ENCODE data around the gene CCN2. TPM values are rescaled to one million over a fixed set of nuclear protein-coding genes. Genes with fewer than 3 reads are reported as not detected.

CCN2 gene
- total and polyA plus RNA-seq, 2 of the 8 experiments (the other 6 are each of a cell fraction or from before 2014, with no cell fraction given), result 25.0 to 107 TPM

DNA sequence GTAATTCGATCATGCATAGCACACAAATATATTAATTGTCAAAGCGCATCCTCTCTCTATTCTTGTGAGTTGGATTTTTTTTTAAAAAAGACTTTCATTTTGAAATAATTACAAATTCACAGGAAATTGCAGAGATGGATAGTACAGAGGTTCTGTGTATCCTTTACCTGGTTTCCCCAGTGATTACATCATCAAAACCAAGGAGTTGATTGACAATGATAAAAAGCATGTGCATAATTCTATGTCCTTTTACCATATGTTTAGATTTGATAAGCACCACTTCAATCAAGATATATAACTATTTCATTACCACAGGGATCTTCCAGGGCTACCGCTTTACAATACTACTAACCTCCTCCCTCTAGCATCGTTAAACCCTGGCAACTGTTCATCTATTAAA is 40.2 kb downstream of the CCN2 start:
- H4K20me1 ChIP-seq (replicated peaks in 1 of 2; ENCODE audit: control insufficient read depth in 1 of 2, insufficient read depth in 2 of 2, low read length in 2 of 2), result peaks cover 0 to 3% of the 10 kb centered on the region in 2 experiments
- H3K9me3 ChIP-seq (ENCODE audit: insufficient read depth in 2 of 2, low read depth in 1 of 2, low read length in 1 of 2), result peaks cover 3 to 8% of the 10 kb centered on the region in 2 experiments; a peak in 2 of 4 replicates
- no peak overlapping the region for H3K4ac ChIP-seq (replicated peaks; ENCODE audit: insufficient read length, low read depth, low read length)
- FAIRE-seq (no peak), DNase-seq (ENCODE audit: low read depth in 1 of 2, low spot score in 2 of 2) (no peak)
- H3K4me3 ChIP-seq (ENCODE audit: extremely low read depth in 1 of 4, insufficient read depth in 2 of 4, low read depth in 3 of 4, low read length in 4 of 4), result no peak overlapping the region
- no peak overlapping the region for H2AFZ ChIP-seq (ENCODE audit: low read length)
- no peaks in the 10 kb centered on the region for H3K27me3 ChIP-seq (replicated peaks in 1 of 4; ENCODE audit: control insufficient read depth in 3 of 4, extremely low read depth in 1 of 4, insufficient read depth in 3 of 4, low read length in 3 of 4)
- H2BK20ac ChIP-seq (ENCODE audit: low read length), result no peak overlapping the region
- no peak overlapping the region for H3K4me2 ChIP-seq (ENCODE audit: insufficient read depth in 1 of 2, low read depth in 2 of 2, low read length in 2 of 2)
- H3K23me2 ChIP-seq (ENCODE audit: low read depth, low read length), result no peaks in the 10 kb centered on the region
- H3K79me1 ChIP-seq (ENCODE audit: low read depth, low read length), result no peaks in the 10 kb centered on the region; the same call in 1 of the 2 replicates
- H4K5ac ChIP-seq (ENCODE audit: insufficient read length, low read depth, low read length), result no peak overlapping the region
- no peak overlapping the region for H4K8ac ChIP-seq (ENCODE audit: extremely low read depth, insufficient read depth, low read length)
- H3K56ac ChIP-seq (replicated peaks; ENCODE audit: insufficient read length, low read depth, low read length), result no peak overlapping the region
- no peak overlapping the region for H3K23ac ChIP-seq (ENCODE audit: insufficient read length)
- POLR2A ChIA-PET (ENCODE audit: partially characterized antibody), result interaction anchor here (0.8 to 1.4 kb wide), 4 partner anchors 10 to 41 kb away, joined by 3 to 4 read pairs (median 3); partner anchors contain the start of gene CCN2
- H2BK5ac ChIP-seq (ENCODE audit: low read depth, low read length), result no peak overlapping the region
- peaks cover 4 to 85% (median 60%) of the 10 kb centered on the region in 4 experiments; a peak in 7 of 8 replicates for H3K36me3 ChIP-seq (ENCODE audit: control insufficient read depth in 2 of 4, insufficient read depth in 4 of 4, low read length in 3 of 4)
- CTCF ChIA-PET (ENCODE audit: partially characterized antibody), result interaction anchor here (0.6 to 3.9 kb wide), 11 partner anchors 11 to 283 kb away, joined by 3 to 42 read pairs (median 5); partner anchors contain the start of gene MED23
- no peak overlapping the region for H2AK5ac ChIP-seq (ENCODE audit: low read depth, low read length)
- H2BK15ac ChIP-seq (ENCODE audit: low read length), result no peak overlapping the region
- H3K27ac ChIP-seq (ENCODE audit: low read depth, low read length), result no peak overlapping the region
- peaks cover 0 to 34% of the 10 kb centered on the region in 2 experiments; a peak in 2 of 4 replicates for H3K79me2 ChIP-seq (ENCODE audit: control insufficient read depth in 1 of 2, insufficient read depth in 2 of 2, low read length in 2 of 2)
- no peak overlapping the region for H3K18ac ChIP-seq (ENCODE audit: extremely low read depth, low read length)
- H2BK120ac ChIP-seq (replicated peaks; ENCODE audit: low read depth, low read length), result no peak overlapping the region
- H2BK12ac ChIP-seq (ENCODE audit: low read depth, low read length), result no peak overlapping the region
- H4K91ac ChIP-seq (replicated peaks; ENCODE audit: insufficient read length, low read length), result no peak overlapping the region
- no peak overlapping the region for H3K9ac ChIP-seq (replicated peaks in 1 of 4; ENCODE audit: extremely low read depth in 1 of 4, low read depth in 3 of 4, low read length in 3 of 4)
- H3K4me1 ChIP-seq (replicated peaks in 1 of 4; ENCODE audit: control insufficient read depth in 3 of 4, insufficient read depth in 4 of 4, low read length in 3 of 4), result peaks cover 0 to 8% (median 5%) of the 10 kb centered on the region in 4 experiments; a peak in 3 of 7 replicates
- no peak overlapping the region for H3K14ac ChIP-seq (ENCODE audit: insufficient read length)
- WGBS, 2 experiments (ENCODE audit: extremely low coverage in 1 of 2, insufficient coverage in 1 of 2, insufficient read length in 1 of 2, insufficient replicate concordance in 2 of 2, low coverage in 1 of 2, low lambda C conversion rate in 2 of 2, missing lambda C conversion rate in 1 of 2), result 88% methylated on average over 4 of the region's 4 CpGs; no CpG with 5 or more reads in 1 of the 2 experiments
- TF ChIP-seq HDAC2 (IDR thresholded peaks at IDR 0.05; ENCODE audit: borderline replicate concordance in 1 of 2, low read depth in 2 of 2, low read length in 2 of 2) (no peak), SP1 (IDR thresholded peaks at IDR 0.05; ENCODE audit: low read depth, low read length) (no peak), EZH2 (IDR thresholded peaks at IDR 0.05; ENCODE audit: low read depth, low read length, severe bottlenecking) (no peak), CHD1 (IDR thresholded peaks at IDR 0.05; ENCODE audit: low read depth, low read length) (no peak), SP2 (IDR thresholded peaks at IDR 0.05; ENCODE audit: low read length) (no peak), TBP (IDR thresholded peaks at IDR 0.05; ENCODE audit: low read depth, low read length) (no peak), MAFK (IDR thresholded peaks at IDR 0.05; ENCODE audit: low read depth, low read length) (no peak), PHF8 (conservative IDR thresholded peaks at IDR 0.05; ENCODE audit: low read depth, low read length) (no peak)
- TF ChIP-seq, protein P1, sequence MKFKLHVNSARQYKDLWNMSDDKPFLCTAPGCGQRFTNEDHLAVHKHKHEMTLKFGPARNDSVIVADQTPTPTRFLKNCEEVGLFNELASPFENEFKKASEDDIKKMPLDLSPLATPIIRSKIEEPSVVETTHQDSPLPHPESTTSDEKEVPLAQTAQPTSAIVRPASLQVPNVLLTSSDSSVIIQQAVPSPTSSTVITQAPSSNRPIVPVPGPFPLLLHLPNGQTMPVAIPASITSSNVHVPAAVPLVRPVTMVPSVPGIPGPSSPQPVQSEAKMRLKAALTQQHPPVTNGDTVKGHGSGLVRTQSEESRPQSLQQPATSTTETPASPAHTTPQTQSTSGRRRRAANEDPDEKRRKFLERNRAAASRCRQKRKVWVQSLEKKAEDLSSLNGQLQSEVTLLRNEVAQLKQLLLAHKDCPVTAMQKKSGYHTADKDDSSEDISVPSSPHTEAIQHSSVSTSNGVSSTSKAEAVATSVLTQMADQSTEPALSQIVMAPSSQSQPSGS (IDR thresholded peaks at IDR 0.05; ENCODE audit: low read length), result no peak
- TF ChIP-seq, protein P2, sequence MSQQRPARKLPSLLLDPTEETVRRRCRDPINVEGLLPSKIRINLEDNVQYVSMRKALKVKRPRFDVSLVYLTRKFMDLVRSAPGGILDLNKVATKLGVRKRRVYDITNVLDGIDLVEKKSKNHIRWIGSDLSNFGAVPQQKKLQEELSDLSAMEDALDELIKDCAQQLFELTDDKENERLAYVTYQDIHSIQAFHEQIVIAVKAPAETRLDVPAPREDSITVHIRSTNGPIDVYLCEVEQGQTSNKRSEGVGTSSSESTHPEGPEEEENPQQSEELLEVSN (IDR thresholded peaks at IDR 0.05), result no peak
